ENCODE data around the gene RCC1. TPM values are rescaled to one million over a fixed set of nuclear protein-coding genes. Genes with fewer than 3 reads are reported as not detected.

Gene RCC1
- total RNA-seq, 1 experiment from 2014 or later = 103 TPM

DNA sequence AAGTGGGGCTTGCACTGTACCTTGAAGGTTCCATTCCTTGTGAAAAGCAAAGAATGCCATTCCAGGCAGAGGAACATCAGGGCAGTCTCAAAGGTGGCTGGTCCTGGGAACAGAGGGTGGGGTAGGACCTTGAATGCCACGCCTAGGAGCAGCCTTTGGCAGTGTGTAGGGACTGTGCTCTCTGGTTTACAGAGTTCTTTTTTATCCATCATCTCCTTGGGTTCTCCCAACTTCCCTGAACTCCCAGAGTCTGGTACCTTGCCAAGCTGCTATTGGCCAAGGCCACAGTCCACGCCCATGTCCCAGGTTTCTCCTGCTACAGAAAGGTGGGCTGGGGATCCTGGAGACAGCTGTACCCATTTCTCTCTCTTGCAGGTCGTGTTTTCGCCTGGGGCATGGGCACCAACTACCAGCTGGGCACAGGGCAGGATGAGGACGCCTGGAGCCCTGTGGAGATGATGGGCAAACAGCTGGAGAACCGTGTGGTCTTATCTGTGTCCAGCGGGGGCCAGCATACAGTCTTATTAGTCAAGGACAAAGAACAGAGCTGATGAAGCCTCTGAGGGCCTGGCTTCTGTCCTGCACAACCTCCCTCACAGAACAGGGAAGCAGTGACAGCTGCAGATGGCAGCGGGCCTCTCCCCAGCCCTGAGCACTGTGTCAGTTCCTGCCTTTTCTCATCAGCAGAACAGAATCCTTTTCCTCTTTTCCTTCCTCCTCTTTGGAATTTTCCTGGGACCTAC, 31.8 kb downstream of the RCC1 start:
- Mint-ChIP-seq H3K27me3 (ENCODE audit: low read depth) (no peaks in the 10 kb centered on the region), H3K27ac (no peak overlapping the region), H3K4me1 (no peaks in the 10 kb centered on the region), H3K36me3 (peaks cover 39% of the 10 kb centered on the region), H3K4me3 (no peak overlapping the region), H3K9me3 (no peaks in the 10 kb centered on the region)
- no peak for TF ChIP-seq GTF2I (CRISPR knock-in tag; conservative IDR thresholded peaks at IDR 0.05)
- no peak for TF ChIP-seq CREB1 (CRISPR knock-in tag; IDR thresholded peaks at IDR 0.05)
- no peak for TF ChIP-seq ZNF121 (CRISPR knock-in tag; IDR thresholded peaks at IDR 0.05)
- TF ChIP-seq, protein P1, sequence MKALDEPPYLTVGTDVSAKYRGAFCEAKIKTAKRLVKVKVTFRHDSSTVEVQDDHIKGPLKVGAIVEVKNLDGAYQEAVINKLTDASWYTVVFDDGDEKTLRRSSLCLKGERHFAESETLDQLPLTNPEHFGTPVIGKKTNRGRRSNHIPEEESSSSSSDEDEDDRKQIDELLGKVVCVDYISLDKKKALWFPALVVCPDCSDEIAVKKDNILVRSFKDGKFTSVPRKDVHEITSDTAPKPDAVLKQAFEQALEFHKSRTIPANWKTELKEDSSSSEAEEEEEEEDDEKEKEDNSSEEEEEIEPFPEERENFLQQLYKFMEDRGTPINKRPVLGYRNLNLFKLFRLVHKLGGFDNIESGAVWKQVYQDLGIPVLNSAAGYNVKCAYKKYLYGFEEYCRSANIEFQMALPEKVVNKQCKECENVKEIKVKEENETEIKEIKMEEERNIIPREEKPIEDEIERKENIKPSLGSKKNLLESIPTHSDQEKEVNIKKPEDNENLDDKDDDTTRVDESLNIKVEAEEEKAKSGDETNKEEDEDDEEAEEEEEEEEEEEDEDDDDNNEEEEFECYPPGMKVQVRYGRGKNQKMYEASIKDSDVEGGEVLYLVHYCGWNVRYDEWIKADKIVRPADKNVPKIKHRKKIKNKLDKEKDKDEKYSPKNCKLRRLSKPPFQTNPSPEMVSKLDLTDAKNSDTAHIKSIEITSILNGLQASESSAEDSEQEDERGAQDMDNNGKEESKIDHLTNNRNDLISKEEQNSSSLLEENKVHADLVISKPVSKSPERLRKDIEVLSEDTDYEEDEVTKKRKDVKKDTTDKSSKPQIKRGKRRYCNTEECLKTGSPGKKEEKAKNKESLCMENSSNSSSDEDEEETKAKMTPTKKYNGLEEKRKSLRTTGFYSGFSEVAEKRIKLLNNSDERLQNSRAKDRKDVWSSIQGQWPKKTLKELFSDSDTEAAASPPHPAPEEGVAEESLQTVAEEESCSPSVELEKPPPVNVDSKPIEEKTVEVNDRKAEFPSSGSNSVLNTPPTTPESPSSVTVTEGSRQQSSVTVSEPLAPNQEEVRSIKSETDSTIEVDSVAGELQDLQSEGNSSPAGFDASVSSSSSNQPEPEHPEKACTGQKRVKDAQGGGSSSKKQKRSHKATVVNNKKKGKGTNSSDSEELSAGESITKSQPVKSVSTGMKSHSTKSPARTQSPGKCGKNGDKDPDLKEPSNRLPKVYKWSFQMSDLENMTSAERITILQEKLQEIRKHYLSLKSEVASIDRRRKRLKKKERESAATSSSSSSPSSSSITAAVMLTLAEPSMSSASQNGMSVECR (CRISPR knock-in tag; IDR thresholded peaks at IDR 0.05; ENCODE audit: borderline replicate concordance) = no peak
- TF ChIP-seq, protein P2, sequence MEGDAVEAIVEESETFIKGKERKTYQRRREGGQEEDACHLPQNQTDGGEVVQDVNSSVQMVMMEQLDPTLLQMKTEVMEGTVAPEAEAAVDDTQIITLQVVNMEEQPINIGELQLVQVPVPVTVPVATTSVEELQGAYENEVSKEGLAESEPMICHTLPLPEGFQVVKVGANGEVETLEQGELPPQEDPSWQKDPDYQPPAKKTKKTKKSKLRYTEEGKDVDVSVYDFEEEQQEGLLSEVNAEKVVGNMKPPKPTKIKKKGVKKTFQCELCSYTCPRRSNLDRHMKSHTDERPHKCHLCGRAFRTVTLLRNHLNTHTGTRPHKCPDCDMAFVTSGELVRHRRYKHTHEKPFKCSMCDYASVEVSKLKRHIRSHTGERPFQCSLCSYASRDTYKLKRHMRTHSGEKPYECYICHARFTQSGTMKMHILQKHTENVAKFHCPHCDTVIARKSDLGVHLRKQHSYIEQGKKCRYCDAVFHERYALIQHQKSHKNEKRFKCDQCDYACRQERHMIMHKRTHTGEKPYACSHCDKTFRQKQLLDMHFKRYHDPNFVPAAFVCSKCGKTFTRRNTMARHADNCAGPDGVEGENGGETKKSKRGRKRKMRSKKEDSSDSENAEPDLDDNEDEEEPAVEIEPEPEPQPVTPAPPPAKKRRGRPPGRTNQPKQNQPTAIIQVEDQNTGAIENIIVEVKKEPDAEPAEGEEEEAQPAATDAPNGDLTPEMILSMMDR (IDR thresholded peaks at IDR 0.05) = no peak
- TF ChIP-seq HMGA2 (CRISPR knock-in tag; IDR thresholded peaks at IDR 0.05) = no peak
- TF ChIP-seq ATF1 (CRISPR knock-in tag; IDR thresholded peaks at IDR 0.05) = no peak
- no peak for TF ChIP-seq KAT7 (CRISPR knock-in tag; IDR thresholded peaks at IDR 0.05; ENCODE audit: borderline replicate concordance)
- TF ChIP-seq FOXP1 (CRISPR knock-in tag; IDR thresholded peaks at IDR 0.05; ENCODE audit: borderline replicate concordance) = no peak
- TF ChIP-seq, protein P3, sequence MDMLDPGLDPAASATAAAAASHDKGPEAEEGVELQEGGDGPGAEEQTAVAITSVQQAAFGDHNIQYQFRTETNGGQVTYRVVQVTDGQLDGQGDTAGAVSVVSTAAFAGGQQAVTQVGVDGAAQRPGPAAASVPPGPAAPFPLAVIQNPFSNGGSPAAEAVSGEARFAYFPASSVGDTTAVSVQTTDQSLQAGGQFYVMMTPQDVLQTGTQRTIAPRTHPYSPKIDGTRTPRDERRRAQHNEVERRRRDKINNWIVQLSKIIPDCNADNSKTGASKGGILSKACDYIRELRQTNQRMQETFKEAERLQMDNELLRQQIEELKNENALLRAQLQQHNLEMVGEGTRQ (CRISPR knock-in tag; IDR thresholded peaks at IDR 0.05) = no peak
- TF ChIP-seq TEAD1 (CRISPR knock-in tag; IDR thresholded peaks at IDR 0.05) = no peak
- TF ChIP-seq ZNF396 (CRISPR knock-in tag; IDR thresholded peaks at IDR 0.05; ENCODE audit: borderline replicate concordance) = no peak
- no peak for TF ChIP-seq RORB (CRISPR knock-in tag; IDR thresholded peaks at IDR 0.05)
- no peak for TF ChIP-seq ZNF671 (CRISPR knock-in tag; IDR thresholded peaks at IDR 0.05)
- TF ChIP-seq, protein P4, sequence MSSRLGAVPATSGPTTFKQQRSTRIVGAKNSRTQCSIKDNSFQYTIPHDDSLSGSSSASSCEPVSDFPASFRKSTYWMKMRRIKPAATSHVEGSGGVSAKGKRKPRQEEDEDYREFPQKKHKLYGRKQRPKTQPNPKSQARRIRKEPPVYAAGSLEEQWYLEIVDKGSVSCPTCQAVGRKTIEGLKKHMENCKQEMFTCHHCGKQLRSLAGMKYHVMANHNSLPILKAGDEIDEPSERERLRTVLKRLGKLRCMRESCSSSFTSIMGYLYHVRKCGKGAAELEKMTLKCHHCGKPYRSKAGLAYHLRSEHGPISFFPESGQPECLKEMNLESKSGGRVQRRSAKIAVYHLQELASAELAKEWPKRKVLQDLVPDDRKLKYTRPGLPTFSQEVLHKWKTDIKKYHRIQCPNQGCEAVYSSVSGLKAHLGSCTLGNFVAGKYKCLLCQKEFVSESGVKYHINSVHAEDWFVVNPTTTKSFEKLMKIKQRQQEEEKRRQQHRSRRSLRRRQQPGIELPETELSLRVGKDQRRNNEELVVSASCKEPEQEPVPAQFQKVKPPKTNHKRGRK (CRISPR knock-in tag; IDR thresholded peaks at IDR 0.05; ENCODE audit: borderline replicate concordance) = no peak
- no peak for TF ChIP-seq GABPB1 (CRISPR knock-in tag; IDR thresholded peaks at IDR 0.05)
- TF ChIP-seq ZNF425 (CRISPR knock-in tag; conservative IDR thresholded peaks at IDR 0.05) = no peak
- TF ChIP-seq TEAD4 (CRISPR knock-in tag; IDR thresholded peaks at IDR 0.05) = no peak
- no peak for TF ChIP-seq ZSCAN18 (CRISPR knock-in tag; IDR thresholded peaks at IDR 0.05)
- no peak for TF ChIP-seq ERG (CRISPR knock-in tag; IDR thresholded peaks at IDR 0.05)
- POLR2A ChIA-PET = interaction anchor here (0.6 kb wide), 1 partner anchor 21 kb away, joined by 3 read pairs; no protein-coding TSS in a partner anchor
- CTCF ChIA-PET = no interaction called here
- DNase-seq (ENCODE audit: low spot score) (no peak), ATAC-seq (no peak)
